Activated CD8-positive, alpha-beta T cell treated with anti-CD3 and anti-CD28 coated beads for 36 hours (primary cell): ENCODE data around the gene MGAT4A. TPM values are rescaled to one million over a fixed set of nuclear protein-coding genes. Genes with fewer than 3 reads are reported as not detected.

Experiments
- ATAC-seq: fragments of 200-7000 bp; cut with Tn5 transposase; one replicate; pipeline ENCODE4 v1.10.0; 2021; ENCODE audit warnings: mild to moderate bottlenecking, moderate library complexity
- CTCF ChIA-PET: fragments of 350-600 bp; sonication (Branson Sonifier 250); formaldehyde crosslinking; loops from one replicate; lab custom pipeline; 2021; ENCODE audit warnings: antibody characterized with exemption; lab: Charles Lee
- POLR2A ChIA-PET: fragments of 350-600 bp; sonication (Branson Sonifier 250); formaldehyde crosslinking; loops from one replicate; lab custom pipeline; 2021; ENCODE audit warnings: antibody characterized with exemption; lab: Charles Lee
- DNase-seq: peaks from one replicate; pipeline ENCODE4 v3.0.0-alpha.2; 2020
- H3K27ac Mint-ChIP-seq: one replicate; pipeline ENCODE4 v1.8.0; 2021; ENCODE audit warnings: mild to moderate bottlenecking, mixed read lengths
- H3K27me3 Mint-ChIP-seq: one replicate; pipeline ENCODE4 v1.8.0; 2021; ENCODE audit warnings: mixed read lengths
- H3K36me3 Mint-ChIP-seq: one replicate; pipeline ENCODE4 v1.8.0; 2021; ENCODE audit warnings: low read depth, mixed read lengths
- H3K4me1 Mint-ChIP-seq: one replicate; pipeline ENCODE4 v1.8.0; 2021; ENCODE audit warnings: low read depth, mixed read lengths
- H3K4me3 Mint-ChIP-seq: one replicate; pipeline ENCODE4 v1.8.0; 2021; ENCODE audit warnings: mild to moderate bottlenecking, moderate library complexity, mixed read lengths
- H3K9me3 Mint-ChIP-seq: one replicate; pipeline ENCODE4 v1.8.0; 2021; ENCODE audit warnings: mixed read lengths
- intact Hi-C: fragments of 100-400 bp; cut with micrococcal nuclease; formaldehyde crosslinking; loops from one replicate; pipeline ENCODE4 v1.10.0; 2022
- total RNA-seq, 2 experiments: library from RNA; stranded (reverse); gene quantifications; one replicate each; pipeline ENCODE4 v1.2.3, GENCODE V29; 2021
- TF ChIP-seq, protein P1 (sequence below): fragments of 200-600 bp; IDR thresholded peaks from one replicate; pipeline ENCODE4 v1.8.0; 2022; ENCODE audit warnings: antibody characterized with exemption, mild to moderate bottlenecking

MGAT4A gene
- total RNA-seq, 2 experiments from 2014 or later = 57.6 to 59.0 TPM

DNA sequence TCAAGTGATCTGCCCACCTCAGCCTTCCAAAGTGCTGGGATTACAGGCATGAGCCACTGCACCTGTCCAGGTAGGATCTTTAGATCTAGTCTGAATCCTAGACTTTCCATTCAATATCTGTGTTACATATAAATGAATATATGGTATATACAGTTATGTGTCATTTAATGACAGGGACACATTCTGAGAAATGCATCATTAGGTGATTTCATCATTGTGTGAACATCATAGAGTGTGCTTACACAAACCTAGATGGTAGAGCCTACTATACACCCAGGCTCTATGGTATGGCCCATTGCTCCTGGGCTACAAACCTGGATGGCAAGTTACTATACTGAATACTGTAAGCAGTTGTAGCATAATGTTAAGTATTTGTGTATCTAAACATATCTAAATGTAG, 15.5 kb upstream of the MGAT4A start:
- no peak overlapping the region for H3K27ac Mint-ChIP-seq
- ChIA-PET POLR2A (interaction anchor here (1.9 to 4.9 kb wide), 2 partner anchors 8 to 25 kb away, joined by 4 to 19 read pairs; no protein-coding TSS in a partner anchor), CTCF (interaction anchor here (0.6 to 1.1 kb wide), 3 partner anchors 24 to 70 kb away, joined by 3 read pairs; no protein-coding TSS in a partner anchor)
- peak; percentile 29 for ATAC-seq
- DNase-seq = no peak
- TF ChIP-seq, protein P1, sequence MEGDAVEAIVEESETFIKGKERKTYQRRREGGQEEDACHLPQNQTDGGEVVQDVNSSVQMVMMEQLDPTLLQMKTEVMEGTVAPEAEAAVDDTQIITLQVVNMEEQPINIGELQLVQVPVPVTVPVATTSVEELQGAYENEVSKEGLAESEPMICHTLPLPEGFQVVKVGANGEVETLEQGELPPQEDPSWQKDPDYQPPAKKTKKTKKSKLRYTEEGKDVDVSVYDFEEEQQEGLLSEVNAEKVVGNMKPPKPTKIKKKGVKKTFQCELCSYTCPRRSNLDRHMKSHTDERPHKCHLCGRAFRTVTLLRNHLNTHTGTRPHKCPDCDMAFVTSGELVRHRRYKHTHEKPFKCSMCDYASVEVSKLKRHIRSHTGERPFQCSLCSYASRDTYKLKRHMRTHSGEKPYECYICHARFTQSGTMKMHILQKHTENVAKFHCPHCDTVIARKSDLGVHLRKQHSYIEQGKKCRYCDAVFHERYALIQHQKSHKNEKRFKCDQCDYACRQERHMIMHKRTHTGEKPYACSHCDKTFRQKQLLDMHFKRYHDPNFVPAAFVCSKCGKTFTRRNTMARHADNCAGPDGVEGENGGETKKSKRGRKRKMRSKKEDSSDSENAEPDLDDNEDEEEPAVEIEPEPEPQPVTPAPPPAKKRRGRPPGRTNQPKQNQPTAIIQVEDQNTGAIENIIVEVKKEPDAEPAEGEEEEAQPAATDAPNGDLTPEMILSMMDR = no peak
- peaks cover 7% of the 10 kb centered on the region for H3K9me3 Mint-ChIP-seq
- peaks cover 51% of the 10 kb centered on the region for H3K4me1 Mint-ChIP-seq
- H3K27me3 Mint-ChIP-seq = no peaks in the 10 kb centered on the region
- intact Hi-C loops = no loop called here
- peaks cover 3% of the 10 kb centered on the region for H3K36me3 Mint-ChIP-seq
- H3K4me3 Mint-ChIP-seq = no peak overlapping the region

GRCh38 chr2:98744595-98744994, 13.7 kb upstream of the MGAT4A start:
- peak overlapping the region; percentile 62 for H3K27ac Mint-ChIP-seq
- H3K4me3 Mint-ChIP-seq = no peak overlapping the region
- H3K36me3 Mint-ChIP-seq = peaks cover 3% of the 10 kb centered on the region
- POLR2A ChIA-PET = interaction anchor here (0.9 to 1.3 kb wide), 2 partner anchors 18 to 88 kb away, joined by 3 read pairs; no protein-coding TSS in a partner anchor
- H3K9me3 Mint-ChIP-seq = peaks cover 7% of the 10 kb centered on the region
- CTCF ChIA-PET = interaction anchor here (1.2 kb wide), 1 partner anchor 10 kb away, joined by 4 read pairs; no protein-coding TSS in a partner anchor
- H3K27me3 Mint-ChIP-seq = no peaks in the 10 kb centered on the region
- TF ChIP-seq, protein P1 = no peak
- ATAC-seq (no peak), DNase-seq (no peak)
- intact Hi-C loops = no loop called here
- peaks cover 61% of the 10 kb centered on the region for H3K4me1 Mint-ChIP-seq

GRCh38 chr2:98743835-98744234, 12.9 kb upstream of the MGAT4A start:
- Mint-ChIP-seq H3K4me3 (no peak overlapping the region), H3K4me1 (peaks cover 57% of the 10 kb centered on the region)
- POLR2A ChIA-PET = interaction anchor here (0.6 to 1.3 kb wide), 3 partner anchors 14 to 87 kb away, joined by 3 read pairs; no protein-coding TSS in a partner anchor

GRCh38 chr2:98739020-98739419, 8.1 kb upstream of the MGAT4A start:
- CTCF ChIA-PET = interaction anchor here (1.0 to 1.6 kb wide), 2 partner anchors 21 to 90 kb away, joined by 3 read pairs; no protein-coding TSS in a partner anchor
- ATAC-seq = no peak
- Mint-ChIP-seq H3K4me3 (no peak overlapping the region), H3K4me1 (peaks cover 68% of the 10 kb centered on the region), H3K9me3 (peaks cover 11% of the 10 kb centered on the region), H3K27ac (peak overlapping the region; percentile 36), H3K27me3 (no peaks in the 10 kb centered on the region), H3K36me3 (peaks cover 6% of the 10 kb centered on the region)
- DNase-seq = no peak
- TF ChIP-seq, protein P1 = no peak
- intact Hi-C loops = loop anchor here (10.0 kb wide), 1 partner anchor 96 kb away; no protein-coding TSS in a partner anchor
- POLR2A ChIA-PET = interaction anchor here (1.2 to 3.8 kb wide), 2 partner anchors 10 to 19 kb away, joined by 3 to 19 read pairs; no protein-coding TSS in a partner anchor

More at GRCh38 chr2:98743835-98744234, 12.9 kb upstream of the MGAT4A start:
- CTCF ChIA-PET = interaction anchor here (1.2 kb wide), 2 partner anchors 11 to 94 kb away, joined by 4 read pairs; no protein-coding TSS in a partner anchor
- Mint-ChIP-seq H3K36me3 (peaks cover 3% of the 10 kb centered on the region), H3K27me3 (no peaks in the 10 kb centered on the region), H3K27ac (no peak overlapping the region), H3K9me3 (peaks cover 7% of the 10 kb centered on the region)
- ATAC-seq (no peak), DNase-seq (no peak)
- TF ChIP-seq, protein P1 = no peak
- intact Hi-C loops = no loop called here

- H3K4me1 Mint-ChIP-seq = peaks cover 72% of the 10 kb centered on the region
- intact Hi-C loops = loop anchor here (10.0 kb wide), 1 partner anchor 96 kb away; no protein-coding TSS in a partner anchor
- no peak overlapping the region for H3K4me3 Mint-ChIP-seq
Measured at GRCh38 chr2:98738304-98738703, 7.4 kb upstream of the MGAT4A start.

More at GRCh38 chr2:98738304-98738703, 7.4 kb upstream of the MGAT4A start:
- POLR2A ChIA-PET = interaction anchor here (3.8 to 9.7 kb wide), 2 partner anchors 11 to 31 kb away, joined by 19 to 85 read pairs; no protein-coding TSS in a partner anchor
- Mint-ChIP-seq H3K27me3 (no peaks in the 10 kb centered on the region), H3K9me3 (peaks cover 9% of the 10 kb centered on the region), H3K27ac (peak overlapping the region; percentile 80), H3K36me3 (peaks cover 6% of the 10 kb centered on the region)
- CTCF ChIA-PET = interaction anchor here (0.9 to 1.9 kb wide), 3 partner anchors 22 to 92 kb away, joined by 3 to 5 read pairs (median 3); no protein-coding TSS in a partner anchor
- no peak for DNase-seq
- no peak for ATAC-seq
- TF ChIP-seq, protein P1 = no peak
